Activated CD4-positive, CD25-positive, alpha-beta regulatory T cell treated with anti-CD3 and anti-CD28 coated beads, Interleukin-2, amount 50 U/mL, for 16 hours (primary cell): ENCODE data around the gene SLC13A3.

Experiments used
- DNase-seq: peaks from one replicate; pipeline ENCODE4 v3.0.0-alpha.2; 2020; ENCODE audit warnings: low read depth, low spot score

Gene SLC13A3

GRCh38 chr20:46652699-46653098 is 1.4 kb upstream of the SLC13A3 start:
- DNase-seq: no peak

- DNase-seq: no peak
Measured at GRCh38 chr20:46650575-46651090, 626 bp downstream of the SLC13A3 start.

GRCh38 chr20:46649965-46650542 is 1.2 kb downstream of the SLC13A3 start:
- DNase-seq: no peak

GRCh38 chr20:46649650-46649949 is 1.7 kb downstream of the SLC13A3 start:
- DNase-seq: no peak

GRCh38 chr20:46648903-46649649 is 2.2 kb downstream of the SLC13A3 start:
- no peak for DNase-seq

GRCh38 chr20:46647469-46647868 is 3.8 kb downstream of the SLC13A3 start:
- DNase-seq: no peak

- no peak for DNase-seq
Measured at GRCh38 chr20:46646659-46647380, 4.4 kb downstream of the SLC13A3 start.

GRCh38 chr20:46646122-46646521 is 5.1 kb downstream of the SLC13A3 start:
- no peak for DNase-seq

GRCh38 chr20:46644733-46645132 is 6.5 kb downstream of the SLC13A3 start:
- no peak for DNase-seq

GRCh38 chr20:46644160-46644559 is 7.1 kb downstream of the SLC13A3 start:
- DNase-seq: no peak

GRCh38 chr20:46642969-46643343 is 8.3 kb downstream of the SLC13A3 start:
- no peak for DNase-seq

GRCh38 chr20:46642265-46642968 is 8.8 kb downstream of the SLC13A3 start:
- DNase-seq: no peak

- no peak for DNase-seq
Measured at GRCh38 chr20:46641424-46641823, 9.8 kb downstream of the SLC13A3 start.

- DNase-seq: no peak
Measured at GRCh38 chr20:46640536-46641311, 10.5 kb downstream of the SLC13A3 start.

- no peak for DNase-seq
Measured at GRCh38 chr20:46640044-46640443, 11.2 kb downstream of the SLC13A3 start.

- DNase-seq: no peak
Measured at GRCh38 chr20:46639587-46639986, 11.7 kb downstream of the SLC13A3 start.

- DNase-seq: no peak
Measured at GRCh38 chr20:46638898-46639274, 12.4 kb downstream of the SLC13A3 start.

- no peak for DNase-seq
Measured at GRCh38 chr20:46638134-46638897, 12.9 kb downstream of the SLC13A3 start.

GRCh38 chr20:46637427-46638133 is 13.7 kb downstream of the SLC13A3 start:
- no peak for DNase-seq

GRCh38 chr20:46637020-46637419 is 14.2 kb downstream of the SLC13A3 start:
- DNase-seq: no peak
